ENCODE results near the gene DMRT3.

Gene DMRT3

DNA sequence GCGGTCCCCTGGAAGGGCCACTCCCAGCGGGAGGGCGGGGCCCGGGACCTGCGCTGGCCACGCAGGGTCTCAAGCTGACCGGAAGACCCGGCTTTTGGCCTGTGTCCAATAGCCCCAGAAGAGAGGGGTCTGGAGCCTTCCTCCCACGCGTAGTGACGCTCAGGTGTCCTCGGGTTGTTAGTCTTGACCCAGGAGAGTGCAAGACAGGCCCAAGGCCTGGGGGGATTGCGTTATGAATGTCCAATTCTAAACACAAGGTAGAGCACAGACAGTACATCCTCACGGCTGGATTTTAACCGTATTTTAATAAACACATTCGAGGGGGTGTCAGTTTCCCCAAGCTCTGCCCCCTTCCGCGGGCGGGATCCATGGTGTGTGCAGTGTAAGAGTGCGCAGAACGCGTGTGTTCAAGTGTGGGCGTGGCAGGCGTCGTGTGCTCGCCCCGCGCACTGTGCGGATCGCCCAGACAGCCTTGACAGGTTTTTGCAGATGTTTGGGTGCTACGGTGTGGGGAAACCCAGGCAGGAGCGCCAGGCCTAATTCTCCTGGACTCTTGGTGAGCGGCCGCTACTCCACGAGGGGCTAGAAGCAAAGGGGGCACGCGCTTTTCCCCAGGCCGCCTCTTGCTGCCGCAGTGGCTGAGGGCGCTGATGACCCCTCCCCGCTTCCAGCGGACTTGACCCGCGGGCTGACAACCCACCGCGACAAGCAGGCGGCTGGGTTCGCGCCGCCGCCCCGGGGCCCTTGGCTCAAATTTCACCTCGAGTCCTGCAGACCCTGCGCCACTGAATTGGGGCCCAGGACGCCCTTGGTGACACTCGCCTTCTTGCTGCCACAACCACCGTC lies 6.1 kb upstream of the DMRT3 start:
- Histone ChIP-seq H3K9ac (ENCODE audit: low read depth in 1 of 2, low read length in 2 of 2) (no peak overlapping the region), H3K27ac (ENCODE audit: low read depth, low read length) (no peak overlapping the region), H3K9me3 (ENCODE audit: control insufficient read depth in 1 of 2, low read length in 2 of 2) (no peaks in the 10 kb centered on the region), H3K36me3 (ENCODE audit: control insufficient read depth in 1 of 2, insufficient read depth in 2 of 2, low read length in 2 of 2) (no peaks in the 10 kb centered on the region), H3K4me1 (ENCODE audit: control insufficient read depth in 1 of 2, insufficient read depth in 2 of 2, low read length in 2 of 2) (peaks cover 11 to 13% of the 10 kb centered on the region in 2 donors), H3K4me3 (ENCODE audit: low read depth in 1 of 2, low read length in 2 of 2) (no peak overlapping the region), H3K27me3 (ENCODE audit: control insufficient read depth in 1 of 2, insufficient read depth in 2 of 2, low read length in 2 of 2) (peaks cover 81 to 96% of the 10 kb centered on the region in 2 donors)

DNA sequence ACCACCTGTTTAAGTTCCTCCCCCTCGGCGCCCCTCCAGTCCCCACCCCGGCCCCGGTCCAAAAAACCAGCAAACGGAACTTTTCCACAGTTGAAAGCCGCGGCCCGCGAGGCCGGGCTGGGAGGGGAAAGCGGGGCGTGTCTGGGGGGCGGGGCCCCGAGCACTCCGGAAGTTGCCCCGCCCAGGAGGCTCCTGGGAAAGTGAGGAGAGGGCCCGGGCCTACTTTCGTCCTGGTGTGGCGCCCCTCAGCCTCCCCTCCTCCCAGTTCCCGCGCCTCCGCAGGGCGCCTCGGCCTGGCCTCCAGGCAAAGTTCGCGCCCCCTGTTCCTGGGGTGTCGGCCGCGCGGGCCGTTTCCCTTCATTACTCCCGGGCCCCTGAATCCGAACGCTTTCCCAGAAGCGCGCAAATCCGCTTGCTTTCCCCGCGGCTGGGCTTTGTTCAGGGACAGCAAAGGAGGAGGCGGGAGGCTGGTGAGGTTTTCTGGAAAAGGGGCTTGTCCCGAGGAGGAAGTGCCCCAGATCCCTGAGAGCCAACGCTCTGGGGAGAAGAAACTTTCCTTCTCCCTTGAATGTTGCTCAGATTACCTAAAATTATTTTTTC lies 4.5 kb upstream of the DMRT3 start:
- Histone ChIP-seq H3K4me1 (ENCODE audit: control insufficient read depth in 1 of 2, insufficient read depth in 2 of 2, low read length in 2 of 2) (peaks cover 11 to 13% of the 10 kb centered on the region in 2 donors), H3K4me3 (ENCODE audit: low read depth in 1 of 2, low read length in 2 of 2) (peak overlapping the region; percentile 50 to 67), H3K9me3 (ENCODE audit: control insufficient read depth in 1 of 2, low read length in 2 of 2) (no peaks in the 10 kb centered on the region), H3K27me3 (ENCODE audit: control insufficient read depth in 1 of 2, insufficient read depth in 2 of 2, low read length in 2 of 2) (peaks cover 87 to 94% of the 10 kb centered on the region in 2 donors), H3K9ac (ENCODE audit: low read depth in 1 of 2, low read length in 2 of 2) (no peak overlapping the region), H3K27ac (ENCODE audit: low read depth, low read length) (no peak overlapping the region), H3K36me3 (ENCODE audit: control insufficient read depth in 1 of 2, insufficient read depth in 2 of 2, low read length in 2 of 2) (no peaks in the 10 kb centered on the region)

DNA sequence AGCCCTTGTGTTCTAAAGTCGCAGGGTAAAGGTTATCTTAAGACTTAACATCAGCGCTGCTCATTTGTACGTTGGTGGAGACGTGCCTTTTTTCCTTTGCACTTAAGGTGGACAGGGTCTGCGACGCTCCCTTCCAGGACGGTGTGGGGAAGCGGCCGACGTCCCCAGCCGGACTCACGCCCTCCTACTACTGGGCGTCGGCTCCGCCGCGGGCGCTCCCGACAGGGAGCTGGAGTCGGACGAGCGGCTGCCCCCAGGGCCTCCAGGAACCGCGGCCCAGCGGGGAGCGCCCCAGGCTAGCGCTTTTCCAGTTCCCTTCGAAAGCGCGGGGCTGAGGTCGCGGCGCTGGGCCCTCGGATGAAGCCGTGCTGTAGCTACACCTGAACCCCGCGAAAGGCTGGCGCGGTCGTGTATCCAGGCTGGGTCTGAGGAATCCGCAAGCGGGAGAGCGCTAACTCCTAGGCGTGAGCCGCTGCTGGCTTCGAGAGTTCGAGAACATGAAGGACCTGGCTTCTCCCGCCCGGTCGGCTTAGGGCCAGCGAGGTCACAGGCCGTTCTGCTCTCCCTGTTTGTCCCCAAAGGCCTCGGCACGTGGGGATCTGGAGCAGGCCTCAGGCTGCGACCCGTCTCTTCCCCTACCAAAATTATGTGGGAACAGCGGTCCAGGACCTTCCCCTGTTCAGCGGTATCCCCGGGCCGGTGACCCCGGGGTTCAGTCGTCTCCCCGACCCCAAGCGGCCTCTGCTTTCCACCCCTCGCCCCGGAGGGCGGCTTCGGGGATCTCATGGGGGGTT lies 3.8 kb upstream of the DMRT3 start:
- no peak overlapping the region for H3K27ac ChIP-seq (ENCODE audit: low read depth, low read length)
- H3K9ac ChIP-seq (ENCODE audit: low read depth in 1 of 2, low read length in 2 of 2) = no peak overlapping the region
- H3K4me3 ChIP-seq (ENCODE audit: low read depth in 1 of 2, low read length in 2 of 2) = peak overlapping the region; percentile 50 to 67
- no peaks in the 10 kb centered on the region for H3K36me3 ChIP-seq (ENCODE audit: control insufficient read depth in 1 of 2, insufficient read depth in 2 of 2, low read length in 2 of 2)
- no peaks in the 10 kb centered on the region for H3K9me3 ChIP-seq (ENCODE audit: control insufficient read depth in 1 of 2, low read length in 2 of 2)
- H3K4me1 ChIP-seq (ENCODE audit: control insufficient read depth in 1 of 2, insufficient read depth in 2 of 2, low read length in 2 of 2) = peaks cover 11 to 13% of the 10 kb centered on the region in 2 donors
- H3K27me3 ChIP-seq (ENCODE audit: control insufficient read depth in 1 of 2, insufficient read depth in 2 of 2, low read length in 2 of 2) = peaks cover 82 to 90% of the 10 kb centered on the region in 2 donors

DNA sequence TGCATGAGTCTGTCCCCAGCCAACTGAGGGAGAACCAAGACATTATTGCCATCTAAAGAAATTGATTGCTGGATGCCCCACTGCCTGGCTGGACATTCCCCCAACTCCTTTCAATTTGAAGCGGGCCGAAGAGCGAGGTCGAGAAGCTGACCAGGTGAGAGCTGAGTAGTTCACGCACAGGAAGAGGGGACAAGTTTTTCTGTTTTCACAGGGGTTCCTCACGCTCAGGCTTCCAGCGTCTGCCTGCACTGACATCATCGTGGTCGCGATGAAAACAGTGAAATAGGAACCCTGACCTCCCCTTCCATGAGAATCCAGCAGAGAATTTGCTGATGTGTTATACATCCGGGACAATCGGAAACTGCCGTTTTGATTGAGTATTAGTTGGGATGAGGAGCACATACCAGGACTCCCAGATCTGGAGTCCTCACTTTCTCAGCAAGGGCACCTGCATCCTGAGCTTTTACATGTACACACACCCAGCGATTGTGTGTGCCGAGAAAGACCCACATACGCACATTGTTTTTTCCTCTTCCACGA lies 3.1 kb upstream of the DMRT3 start:
- Histone ChIP-seq H3K4me3 (ENCODE audit: low read depth in 1 of 2, low read length in 2 of 2) (no peak overlapping the region), H3K9me3 (ENCODE audit: control insufficient read depth in 1 of 2, low read length in 2 of 2) (no peaks in the 10 kb centered on the region), H3K4me1 (ENCODE audit: control insufficient read depth in 1 of 2, insufficient read depth in 2 of 2, low read length in 2 of 2) (peaks cover 11 to 13% of the 10 kb centered on the region in 2 donors), H3K9ac (ENCODE audit: low read depth in 1 of 2, low read length in 2 of 2) (no peak overlapping the region), H3K27ac (ENCODE audit: low read depth, low read length) (no peak overlapping the region), H3K36me3 (ENCODE audit: control insufficient read depth in 1 of 2, insufficient read depth in 2 of 2, low read length in 2 of 2) (no peaks in the 10 kb centered on the region), H3K27me3 (ENCODE audit: control insufficient read depth in 1 of 2, insufficient read depth in 2 of 2, low read length in 2 of 2) (peaks cover 82 to 90% of the 10 kb centered on the region in 2 donors)

DNA sequence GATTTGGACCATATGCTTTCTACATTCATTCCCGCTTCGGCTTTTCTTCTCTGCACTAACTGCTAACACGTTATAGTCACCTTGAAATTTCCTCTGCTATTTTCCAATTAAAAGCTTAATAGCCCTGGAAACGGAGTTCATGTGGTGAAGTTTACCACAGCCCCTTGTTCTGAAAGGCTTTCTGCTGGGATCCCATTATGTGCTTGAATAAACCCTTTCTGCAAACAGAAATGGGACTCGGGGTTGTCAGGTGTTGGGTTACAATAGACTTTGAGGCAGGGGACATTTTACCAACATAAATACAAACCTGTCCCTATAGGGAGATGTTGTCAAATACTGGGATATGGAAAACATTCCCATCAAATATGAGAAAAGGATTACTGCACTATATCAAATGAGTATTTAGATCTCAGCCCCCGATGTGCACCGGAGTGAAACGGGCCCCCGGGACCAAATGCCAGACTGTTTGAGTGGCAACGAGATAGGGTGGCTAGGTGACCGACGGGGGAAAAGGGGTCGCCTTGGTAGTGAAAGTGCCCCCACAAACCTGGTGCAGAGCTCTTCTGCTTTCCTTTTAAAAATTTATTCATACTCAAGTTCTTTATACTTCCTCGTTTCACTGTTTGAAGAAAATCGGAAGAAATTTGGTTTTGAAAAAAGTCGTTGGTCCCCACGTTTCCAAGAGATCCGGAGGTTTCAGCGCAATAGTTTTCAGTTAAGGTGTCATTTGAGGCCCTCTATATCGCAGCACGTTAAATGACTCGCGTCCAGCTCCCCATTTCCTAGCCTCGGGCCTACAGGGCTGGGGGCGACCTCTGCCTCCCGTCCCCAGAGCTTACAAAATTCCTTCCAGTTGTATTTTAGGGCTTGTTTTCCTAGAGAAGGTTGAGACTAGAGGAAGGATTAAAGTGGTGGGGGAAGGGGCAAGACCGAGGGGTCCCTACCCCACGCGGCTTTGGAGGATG lies 2.1 kb upstream of the DMRT3 start:
- Histone ChIP-seq H3K9ac (ENCODE audit: low read depth in 1 of 2, low read length in 2 of 2) (no peak overlapping the region), H3K4me3 (ENCODE audit: low read depth in 1 of 2, low read length in 2 of 2) (no peak overlapping the region), H3K36me3 (ENCODE audit: control insufficient read depth in 1 of 2, insufficient read depth in 2 of 2, low read length in 2 of 2) (no peaks in the 10 kb centered on the region), H3K4me1 (ENCODE audit: control insufficient read depth in 1 of 2, insufficient read depth in 2 of 2, low read length in 2 of 2) (peaks cover 11 to 13% of the 10 kb centered on the region in 2 donors), H3K27me3 (ENCODE audit: control insufficient read depth in 1 of 2, insufficient read depth in 2 of 2, low read length in 2 of 2) (peaks cover 85 to 90% of the 10 kb centered on the region in 2 donors), H3K27ac (ENCODE audit: low read depth, low read length) (no peak overlapping the region), H3K9me3 (ENCODE audit: control insufficient read depth in 1 of 2, low read length in 2 of 2) (no peaks in the 10 kb centered on the region)

DNA sequence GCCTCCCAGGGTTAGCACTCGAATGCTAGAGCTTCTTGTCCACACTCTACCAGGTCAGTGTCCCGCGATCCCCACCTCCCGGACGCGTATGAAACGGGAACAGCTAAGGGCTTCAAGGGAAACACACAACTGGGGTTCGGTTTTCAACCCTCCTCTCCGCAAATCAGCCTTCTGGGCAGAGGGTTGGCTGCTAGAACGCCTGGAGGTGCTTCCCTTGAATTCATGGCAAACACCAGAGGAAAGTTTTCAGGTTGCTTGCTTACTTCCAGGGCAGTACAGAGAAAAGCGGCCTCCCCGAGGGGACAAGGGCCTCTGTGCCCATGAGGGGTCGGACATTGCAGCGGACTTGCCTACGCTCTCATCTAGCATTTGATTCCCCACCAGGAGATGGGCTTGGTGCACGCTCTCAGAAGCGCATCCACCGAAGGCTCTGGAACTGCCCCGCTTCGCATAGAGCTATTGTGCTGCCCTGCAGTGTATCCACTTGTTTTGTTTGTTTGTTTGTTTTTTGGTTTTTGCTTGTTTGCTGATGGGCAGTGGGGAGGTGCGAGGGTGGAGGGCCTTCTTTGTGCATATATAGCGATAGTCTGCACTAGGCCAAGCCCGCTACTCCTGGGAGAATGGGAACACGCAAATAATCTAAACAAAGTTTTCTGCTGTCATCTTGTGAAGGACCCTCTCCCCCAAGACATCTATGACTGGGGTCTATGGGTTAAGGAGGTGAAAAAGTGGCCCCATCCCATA lies 1.3 kb upstream of the DMRT3 start:
- H3K27ac ChIP-seq (ENCODE audit: low read depth, low read length) = no peak overlapping the region
- no peak overlapping the region for H3K9ac ChIP-seq (ENCODE audit: low read depth in 1 of 2, low read length in 2 of 2)
- peaks cover 85 to 90% of the 10 kb centered on the region in 2 donors for H3K27me3 ChIP-seq (ENCODE audit: control insufficient read depth in 1 of 2, insufficient read depth in 2 of 2, low read length in 2 of 2)
- H3K4me3 ChIP-seq (ENCODE audit: low read depth in 1 of 2, low read length in 2 of 2) = no peak overlapping the region
- no peaks in the 10 kb centered on the region for H3K36me3 ChIP-seq (ENCODE audit: control insufficient read depth in 1 of 2, insufficient read depth in 2 of 2, low read length in 2 of 2)
- no peaks in the 10 kb centered on the region for H3K9me3 ChIP-seq (ENCODE audit: control insufficient read depth in 1 of 2, low read length in 2 of 2)
- peaks cover 11 to 12% of the 10 kb centered on the region in 2 donors for H3K4me1 ChIP-seq (ENCODE audit: control insufficient read depth in 1 of 2, insufficient read depth in 2 of 2, low read length in 2 of 2)

DNA sequence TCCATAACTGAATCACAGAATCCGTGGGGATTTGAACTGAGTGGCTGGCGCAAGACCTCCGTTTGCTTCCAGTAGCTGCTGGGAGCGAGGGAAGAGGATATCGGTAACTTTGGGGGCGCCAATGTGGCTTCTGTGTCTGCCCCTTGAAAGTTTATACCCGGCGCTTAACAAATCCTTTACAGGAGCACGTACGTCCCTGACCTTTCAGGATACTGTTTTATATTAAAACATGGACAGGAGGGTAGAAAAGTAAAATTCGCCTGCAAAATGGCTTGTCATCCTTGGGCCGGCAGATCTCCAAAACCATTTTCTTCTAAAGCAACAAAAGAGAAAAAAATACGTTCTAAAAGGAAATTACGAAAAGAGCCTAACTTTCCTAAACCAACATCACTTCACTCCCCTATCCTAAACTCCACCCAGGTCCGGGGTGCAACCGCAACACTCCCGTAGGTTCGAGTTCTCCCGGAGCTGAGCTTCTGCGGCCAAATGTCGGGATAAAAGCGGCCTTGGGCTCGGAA lies 656 bp upstream of the DMRT3 start:
- Histone ChIP-seq H3K4me1 (ENCODE audit: control insufficient read depth in 1 of 2, insufficient read depth in 2 of 2, low read length in 2 of 2) (peaks cover 9 to 11% of the 10 kb centered on the region in 2 donors), H3K4me3 (ENCODE audit: low read depth in 1 of 2, low read length in 2 of 2) (no peak overlapping the region), H3K36me3 (ENCODE audit: control insufficient read depth in 1 of 2, insufficient read depth in 2 of 2, low read length in 2 of 2) (no peaks in the 10 kb centered on the region), H3K27ac (ENCODE audit: low read depth, low read length) (no peak overlapping the region), H3K27me3 (ENCODE audit: control insufficient read depth in 1 of 2, insufficient read depth in 2 of 2, low read length in 2 of 2) (peaks cover 84 to 88% of the 10 kb centered on the region in 2 donors), H3K9ac (ENCODE audit: low read depth in 1 of 2, low read length in 2 of 2) (no peak overlapping the region), H3K9me3 (ENCODE audit: control insufficient read depth in 1 of 2, low read length in 2 of 2) (no peaks in the 10 kb centered on the region)

DNA sequence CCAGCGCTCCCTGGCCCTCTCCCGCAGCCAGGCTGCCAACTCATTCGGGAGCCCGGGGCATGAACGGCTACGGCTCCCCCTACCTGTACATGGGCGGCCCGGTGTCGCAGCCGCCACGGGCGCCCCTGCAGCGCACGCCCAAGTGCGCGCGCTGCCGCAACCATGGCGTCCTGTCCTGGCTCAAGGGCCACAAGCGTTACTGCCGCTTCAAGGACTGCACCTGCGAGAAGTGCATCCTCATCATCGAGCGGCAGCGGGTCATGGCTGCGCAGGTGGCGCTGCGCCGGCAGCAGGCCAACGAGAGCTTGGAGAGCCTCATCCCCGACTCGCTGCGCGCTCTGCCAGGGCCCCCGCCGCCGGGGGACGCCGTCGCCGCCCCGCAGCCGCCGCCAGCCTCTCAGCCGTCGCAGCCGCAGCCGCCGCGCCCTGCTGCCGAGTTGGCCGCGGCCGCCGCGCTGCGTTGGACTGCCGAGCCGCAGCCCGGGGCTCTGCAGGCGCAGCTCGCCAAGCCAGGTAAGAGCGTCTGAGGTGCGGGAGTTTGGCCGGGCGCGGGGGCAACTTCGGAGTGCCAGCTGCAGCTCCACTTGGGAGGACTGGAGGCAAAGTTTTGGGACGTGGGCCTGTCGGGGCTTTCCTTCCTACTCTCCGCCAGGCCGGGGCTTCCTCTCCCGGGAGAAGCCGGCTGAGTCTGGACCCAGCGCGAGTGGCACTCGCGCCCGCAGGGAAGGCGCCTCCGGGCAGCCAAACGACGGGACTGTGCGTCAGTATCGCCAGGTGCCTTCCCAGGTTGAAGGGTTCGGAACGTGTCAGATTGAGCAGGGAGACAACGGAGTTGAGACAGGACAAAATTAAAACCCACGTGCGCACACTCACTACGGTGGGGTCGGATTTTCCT lies 735 bp downstream of the DMRT3 start:
- Histone ChIP-seq H3K9me3 (ENCODE audit: control insufficient read depth in 1 of 2, low read length in 2 of 2) (no peaks in the 10 kb centered on the region), H3K4me1 (ENCODE audit: control insufficient read depth in 1 of 2, insufficient read depth in 2 of 2, low read length in 2 of 2) (peaks cover 6 to 8% of the 10 kb centered on the region in 2 donors), H3K9ac (ENCODE audit: low read depth in 1 of 2, low read length in 2 of 2) (no peak overlapping the region), H3K36me3 (ENCODE audit: control insufficient read depth in 1 of 2, insufficient read depth in 2 of 2, low read length in 2 of 2) (no peaks in the 10 kb centered on the region), H3K27ac (ENCODE audit: low read depth, low read length) (no peak overlapping the region), H3K4me3 (ENCODE audit: low read depth in 1 of 2, low read length in 2 of 2) (no peak overlapping the region), H3K27me3 (ENCODE audit: control insufficient read depth in 1 of 2, insufficient read depth in 2 of 2, low read length in 2 of 2) (peaks cover 85 to 90% of the 10 kb centered on the region in 2 donors)
